Neural progenitor cell (in vitro differentiated cells): ENCODE results near the gene KCNC1.

Source experiments
- CTCF ChIP-seq: fragments of 200-600 bp; sonication (generic); IDR thresholded peaks from 2 replicates; pipeline ENCODE4 v1.5.1; 2017; ENCODE audit warnings: antibody characterized with exemption, mild to moderate bottlenecking
- EZH2 ChIP-seq: fragments of 200-600 bp; sonication (generic); IDR thresholded peaks from 2 replicates; pipeline ENCODE4 v1.6.1; 2017; ENCODE audit warnings: antibody characterized with exemption, mild to moderate bottlenecking, moderate library complexity
- EZH2phosphoT487 ChIP-seq: fragments of 200-600 bp; sonication (generic); IDR thresholded peaks from 2 replicates; pipeline ENCODE4 v1.6.1; 2017; ENCODE audit warnings: antibody characterized with exemption

DNA sequence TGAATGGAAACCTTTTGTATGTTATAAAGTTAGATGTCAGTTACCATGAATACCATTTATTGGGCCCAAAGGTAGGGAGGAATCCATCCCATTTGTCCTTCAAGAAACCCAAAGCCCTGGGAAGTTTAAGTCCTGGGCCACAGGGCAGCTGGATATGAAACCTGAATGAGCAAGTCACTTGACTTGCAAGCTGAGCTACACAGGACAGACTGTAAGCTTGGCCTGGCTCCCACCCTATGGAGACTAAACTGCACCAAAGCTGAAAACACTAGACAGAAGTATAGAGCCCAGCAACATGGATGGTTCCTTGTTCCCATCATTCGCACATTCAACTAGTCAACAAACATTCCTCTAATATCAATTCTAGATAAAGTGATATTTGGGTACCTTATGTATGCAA lies 71.3 kb downstream of the KCNC1 start:
- no peak for TF ChIP-seq CTCF
- TF ChIP-seq EZH2phosphoT487, result no peak
- no peak for TF ChIP-seq EZH2
